NCI-H1417 treated with DMSO at 0.1 percent for 48 hours (cell line): Measurements from ENCODE around the gene MRPS2.
"Not testable (repeated sequence)": the region's sequence is repeated elsewhere in the genome, so short reads cannot be mapped to it uniquely, and the experiment has no call there.

Experiments
- DNase-seq: peaks from one replicate; lab custom pipeline; 2025; lab: John Stamatoyannopoulos, UW

The MRPS2 gene

GRCh38 chr9:135516132-135516860 lies 15.8 kb downstream of the MRPS2 start:
- DNase-seq: no peak

GRCh38 chr9:135517407-135517822 lies 16.9 kb downstream of the MRPS2 start:
- DNase-seq: no peak

DNA sequence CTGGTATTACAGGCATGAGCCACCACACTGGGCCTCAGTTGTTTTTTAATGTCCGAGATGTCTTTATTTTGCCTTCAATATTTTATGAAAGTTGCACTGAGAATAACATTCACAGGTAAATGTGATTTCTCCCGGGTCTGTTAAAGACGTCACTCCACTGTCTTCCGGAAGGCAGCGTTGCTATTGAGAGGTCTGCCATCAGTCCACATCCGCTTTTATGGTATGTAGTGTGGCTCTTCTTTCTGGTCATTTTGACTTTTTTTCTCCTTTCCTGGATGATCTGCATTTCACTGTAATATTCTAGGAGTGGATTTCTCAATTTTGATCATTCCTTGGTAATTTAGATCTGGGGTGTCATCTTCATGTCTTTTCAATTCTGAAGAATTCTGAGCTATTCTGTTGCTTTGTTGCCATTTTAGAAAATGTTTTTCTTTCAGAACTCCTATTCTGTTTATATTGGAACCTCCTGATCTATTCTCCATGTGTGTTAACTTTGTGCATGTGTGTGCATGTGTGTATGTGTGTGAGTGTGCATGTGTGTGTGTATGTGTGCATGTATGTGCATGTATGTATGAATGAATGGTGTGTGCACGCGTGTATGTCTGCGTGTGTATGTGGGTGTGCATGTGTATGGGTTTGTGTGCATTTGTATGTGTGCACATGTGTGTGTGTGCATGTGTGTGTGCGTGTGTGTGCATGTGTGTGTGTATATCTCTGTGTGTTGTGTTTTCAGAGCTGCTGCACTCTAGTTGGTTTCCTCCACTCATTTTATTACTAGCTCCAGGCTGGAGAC lies 18.9 kb downstream of the MRPS2 start:
- DNase-seq: no peak

GRCh38 chr9:135520916-135521607 lies 20.6 kb downstream of the MRPS2 start, which contains the start of gene LCN1:
LCN1 (plus strand) TSS chr9:135521440; CDS start chr9:135521498, 58 bp downstream.
- no peak for DNase-seq

DNA sequence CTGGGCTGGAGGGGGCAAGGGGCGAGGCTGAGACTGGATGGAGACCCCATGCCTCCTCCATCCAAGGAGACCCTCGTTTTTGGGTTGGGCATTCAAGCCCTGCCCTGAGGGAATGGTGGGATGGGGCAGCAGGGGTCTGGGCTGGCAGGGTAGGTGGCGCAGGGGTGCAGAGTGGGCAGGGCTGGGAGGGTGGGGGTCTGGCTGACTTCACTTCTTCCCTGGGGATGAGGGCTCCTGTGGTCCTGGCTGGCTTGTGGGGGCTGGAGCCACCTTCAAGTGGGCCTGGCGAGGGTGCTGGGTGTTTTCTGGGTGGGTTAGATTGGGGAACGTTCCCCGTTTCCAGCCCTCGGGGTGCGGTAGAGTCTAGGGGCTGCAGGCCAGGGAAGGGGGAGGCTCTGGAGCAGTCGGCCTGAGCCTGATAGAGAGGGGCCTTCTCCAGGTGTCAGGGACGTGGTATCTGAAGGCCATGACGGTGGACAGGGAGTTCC lies 21.2 kb downstream of the MRPS2 start:
- no peak for DNase-seq

GRCh38 chr9:135522137-135522877 lies 21.8 kb downstream of the MRPS2 start:
- DNase-seq: no peak

- DNase-seq: no peak
These were observed 22.4 kb downstream of the MRPS2 start for GRCh38 chr9:135522931-135523330.

- no peak for DNase-seq
These were observed 23.1 kb downstream of the MRPS2 start for GRCh38 chr9:135523521-135524129.

GRCh38 chr9:135524130-135524861 lies 23.8 kb downstream of the MRPS2 start:
- DNase-seq: no peak

DNA sequence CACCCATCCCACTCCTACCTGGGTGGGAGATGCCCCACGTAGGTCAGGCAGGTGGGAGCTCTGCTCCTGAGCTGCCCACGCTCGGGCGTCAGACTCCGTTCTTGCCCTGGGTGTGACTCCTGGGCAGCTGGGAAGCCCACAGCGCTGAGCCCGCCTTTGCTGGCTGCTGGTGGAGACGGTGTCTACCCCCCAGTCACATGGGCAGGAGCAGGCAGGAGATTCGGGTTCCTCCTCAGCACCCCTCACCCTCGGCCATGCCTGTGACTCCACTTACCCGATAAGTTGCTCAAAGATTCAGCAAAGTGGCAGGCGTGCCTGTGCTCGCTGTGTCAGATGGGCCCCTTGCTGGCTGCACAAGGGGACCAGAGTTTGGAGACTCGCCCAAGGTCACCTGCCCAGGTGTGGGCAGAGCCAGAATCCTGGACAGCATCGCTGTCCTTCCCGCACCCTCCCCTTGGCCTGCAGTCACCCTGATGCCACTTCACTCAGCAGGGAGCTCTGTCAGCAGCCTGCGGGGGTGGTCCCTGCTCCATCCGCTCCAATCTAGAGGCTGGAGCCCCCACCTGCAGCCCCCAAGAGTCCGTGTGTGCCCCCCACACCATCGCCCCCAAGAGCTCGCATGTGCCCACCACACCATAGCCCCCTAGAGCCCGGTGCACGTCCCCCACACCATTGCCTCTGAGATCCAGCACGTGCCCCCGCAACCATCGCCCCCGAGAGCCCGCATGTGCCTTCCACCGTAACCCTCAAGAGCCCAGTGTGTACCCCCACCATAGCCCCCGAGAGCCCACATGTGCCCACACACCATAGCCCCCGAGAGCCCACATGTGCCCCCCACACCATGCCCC lies 25.0 kb downstream of the MRPS2 start:
- DNase-seq: no peak

GRCh38 chr9:135526089-135526729 lies 25.7 kb downstream of the MRPS2 start:
- DNase-seq: no peak

- DNase-seq: no peak
These were observed 26.5 kb downstream of the MRPS2 start for GRCh38 chr9:135526730-135527571.

- not testable (repeated sequence) for DNase-seq
These were observed 28.5 kb downstream of the MRPS2 start for GRCh38 chr9:135528842-135529435.

DNA sequence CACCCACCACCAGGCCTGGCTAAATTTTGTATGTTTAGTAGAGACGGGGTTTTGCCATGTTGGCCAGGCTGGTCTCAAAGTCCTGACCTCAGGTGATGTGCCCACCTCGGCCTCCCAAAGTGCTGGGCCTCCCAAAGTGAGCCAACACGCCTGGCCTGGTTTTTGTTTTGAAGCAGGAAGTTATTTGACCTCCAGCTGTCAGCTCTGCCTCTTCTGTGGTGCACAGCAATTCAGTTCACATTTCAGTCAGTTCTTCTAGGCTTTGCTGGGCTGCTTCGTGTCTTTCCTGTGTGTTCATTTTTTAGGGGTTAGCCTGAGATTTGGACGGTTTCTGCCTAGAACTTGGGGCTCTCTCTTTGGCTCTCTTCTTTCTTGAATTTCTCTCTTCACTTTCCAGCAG lies 29.7 kb downstream of the MRPS2 start:
- no peak for DNase-seq

DNA sequence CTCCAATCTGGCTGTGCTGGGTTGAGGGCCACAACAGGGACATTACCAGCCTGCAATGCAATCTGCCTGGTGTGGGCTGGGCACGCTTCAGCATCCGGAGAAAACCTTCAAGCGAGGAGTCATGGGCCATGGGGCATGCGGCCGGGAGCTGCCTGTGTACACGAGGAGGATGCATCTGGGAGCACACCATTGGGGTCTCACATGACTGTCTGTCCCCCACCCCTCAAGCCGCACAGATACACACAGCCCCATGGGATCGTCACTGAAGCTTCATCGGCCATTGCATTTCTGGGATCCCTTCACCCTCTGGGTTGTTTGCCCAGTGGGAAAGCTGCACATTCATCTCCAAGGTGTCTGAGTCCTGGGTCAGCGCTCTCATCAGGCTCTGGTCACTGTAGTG lies 30.6 kb downstream of the MRPS2 start:
- DNase-seq: no peak

GRCh38 chr9:135533113-135533512 lies 32.6 kb downstream of the MRPS2 start:
- DNase-seq: no peak

GRCh38 chr9:135533674-135534073 lies 33.2 kb downstream of the MRPS2 start:
- DNase-seq: no peak

DNA sequence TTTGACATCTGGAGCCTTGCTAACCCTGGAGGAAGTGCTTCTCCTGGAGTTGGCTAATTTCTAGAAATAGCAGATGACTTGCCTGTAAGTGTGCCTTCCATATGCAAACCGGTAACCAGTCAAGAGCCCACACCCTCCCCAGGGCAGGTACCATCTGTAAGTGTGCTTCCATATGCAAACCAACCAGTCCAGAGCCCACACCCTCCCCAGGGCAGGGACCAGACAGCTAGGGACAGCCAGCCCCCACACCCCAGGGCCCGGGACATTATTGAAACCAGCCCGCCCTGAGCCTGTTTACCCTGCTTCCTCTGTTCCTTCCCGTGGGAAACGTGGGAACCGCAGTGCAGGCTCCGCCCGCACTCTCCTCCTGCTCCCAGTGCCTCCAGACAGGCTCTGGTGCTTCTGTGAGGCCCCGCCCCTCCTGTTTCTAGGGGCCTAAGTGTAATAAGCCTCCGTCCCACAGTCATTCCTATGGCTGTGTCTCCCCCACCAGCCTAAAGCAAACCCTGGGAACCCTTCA lies 33.8 kb downstream of the MRPS2 start:
- not testable (repeated sequence) for DNase-seq
